GM06990 (cell line): ENCODE data around the gene ZCCHC4.

Source experiments
- DNase-seq: peaks from one replicate; pipeline ENCODE4 v3.0.0-alpha.2; 2011; ENCODE audit not compliant: insufficient read length; ENCODE audit errors: extremely low read depth
- H3K27me3 ChIP-seq: replicated peaks from 2 replicates; pipeline ENCODE4 v1.6.0; 2011; ENCODE audit warnings: low read length; ENCODE audit not compliant: control insufficient read depth, insufficient read depth
- H3K36me3 ChIP-seq: 2 replicates; pipeline ENCODE4 v1.5.1; 2011; ENCODE audit warnings: low read length; ENCODE audit not compliant: control insufficient read depth, insufficient read depth
- H3K4me3 ChIP-seq: replicated peaks from 2 replicates; pipeline ENCODE4 v1.5.1; 2011; ENCODE audit warnings: low read depth, mild to moderate bottlenecking, control low read depth, low read length
- CTCF ChIP-seq: IDR thresholded peaks from 2 replicates; pipeline ENCODE4 v1.5.1; 2011; ENCODE audit warnings: low read length, control low read depth, mild to moderate bottlenecking, inconsistent platforms; ENCODE audit not compliant: insufficient read depth, poor library complexity, severe bottlenecking

The ZCCHC4 gene

GRCh38 chr4:25413261-25413660, 100.7 kb downstream of the ZCCHC4 start:
- no peaks in the 10 kb centered on the region for H3K27me3 ChIP-seq
- TF ChIP-seq CTCF: no peak
- peaks cover 6% of the 10 kb centered on the region for H3K36me3 ChIP-seq
- no peak for DNase-seq
- H3K4me3 ChIP-seq: no peak overlapping the region

GRCh38 chr4:25417014-25417413, 104.4 kb downstream of the ZCCHC4 start:
- no peak for DNase-seq
- H3K27me3 ChIP-seq: no peaks in the 10 kb centered on the region
- H3K4me3 ChIP-seq: no peak overlapping the region
- no peak for TF ChIP-seq CTCF
- H3K36me3 ChIP-seq: peaks cover 1% of the 10 kb centered on the region
